Astrocyte (in vitro differentiated cells and primary cell): ENCODE results near the gene MAGI1. TPM values are rescaled to one million over a fixed set of nuclear protein-coding genes. Genes with fewer than 3 reads are reported as not detected.

Experiments
- DNase-seq: peaks from one replicate; pipeline ENCODE4 v3.0.0-alpha.2; 2010; ENCODE audit warnings: low read depth
- FAIRE-seq: peaks from 2 replicates; lab custom pipeline; 2011; peaks lifted over from hg19 to GRCh38; lab: Jason Lieb, UNC
- H2AFZ ChIP-seq: 2 replicates; pipeline ENCODE4 v1.6.0; 2012; ENCODE audit warnings: low read depth, low read length, inconsistent platforms
- H3K27ac ChIP-seq: 2 replicates; pipeline ENCODE4 v1.5.1; 2011; ENCODE audit warnings: low read depth, low read length, inconsistent platforms
- H3K27me3 ChIP-seq: 2 replicates; pipeline ENCODE4 v1.6.0; 2011; ENCODE audit warnings: low read length, inconsistent platforms; ENCODE audit not compliant: insufficient read depth
- H3K36me3 ChIP-seq: 2 replicates; pipeline ENCODE4 v1.5.1; 2011; ENCODE audit warnings: low read length, inconsistent platforms; ENCODE audit not compliant: insufficient read depth
- H3K4me1 ChIP-seq: 2 replicates; pipeline ENCODE4 v1.5.1; 2011; ENCODE audit warnings: low read length, inconsistent platforms; ENCODE audit not compliant: insufficient read depth
- H3K4me2 ChIP-seq: 2 replicates; pipeline ENCODE4 v1.6.0; 2012; ENCODE audit warnings: low read length, inconsistent platforms
- H3K4me3 ChIP-seq: 2 replicates; pipeline ENCODE4 v1.5.1; 2011; ENCODE audit warnings: low read depth, mild to moderate bottlenecking, low read length, inconsistent platforms; ENCODE audit not compliant: insufficient read depth
- H3K79me2 ChIP-seq: 2 replicates; pipeline ENCODE4 v1.6.0; 2012; ENCODE audit warnings: mild to moderate bottlenecking, low read length, inconsistent platforms; ENCODE audit not compliant: insufficient read depth
- H3K9ac ChIP-seq: 2 replicates; pipeline ENCODE4 v1.6.0; 2012; ENCODE audit warnings: mild to moderate bottlenecking, low read length, inconsistent platforms
- H3K9me3 ChIP-seq: 2 replicates; pipeline ENCODE4 v1.5.1; 2012; ENCODE audit warnings: low read depth, mild to moderate bottlenecking, low read length, inconsistent platforms; ENCODE audit not compliant: insufficient read depth
- H4K20me1 ChIP-seq: 2 replicates; pipeline ENCODE4 v1.6.0; 2012; ENCODE audit warnings: low read length, inconsistent platforms; ENCODE audit not compliant: insufficient read depth
- H3K27ac Mint-ChIP-seq: one replicate; pipeline ENCODE4 v1.8.0; 2021; ENCODE audit warnings: mild to moderate bottlenecking, mixed read lengths; ENCODE audit not compliant: unreplicated experiment
- H3K27me3 Mint-ChIP-seq: one replicate; pipeline ENCODE4 v1.8.0; 2021; ENCODE audit warnings: low read depth, mixed read lengths; ENCODE audit not compliant: unreplicated experiment
- H3K36me3 Mint-ChIP-seq: one replicate; pipeline ENCODE4 v1.8.0; 2021; ENCODE audit warnings: low read depth, mixed read lengths; ENCODE audit not compliant: unreplicated experiment
- H3K4me1 Mint-ChIP-seq: one replicate; pipeline ENCODE4 v1.8.0; 2021; ENCODE audit warnings: low read depth, mixed read lengths; ENCODE audit not compliant: unreplicated experiment
- H3K4me3 Mint-ChIP-seq: one replicate; pipeline ENCODE4 v1.8.0; 2021; ENCODE audit warnings: mild to moderate bottlenecking, moderate library complexity, mixed read lengths; ENCODE audit not compliant: unreplicated experiment
- H3K9me3 Mint-ChIP-seq: one replicate; pipeline ENCODE4 v1.8.0; 2021; ENCODE audit warnings: mild to moderate bottlenecking, mixed read lengths; ENCODE audit not compliant: unreplicated experiment
- EZH2 ChIP-seq: IDR thresholded peaks from 2 replicates; pipeline ENCODE4 v1.6.1; 2012; ENCODE audit warnings: mild to moderate bottlenecking, low read length, inconsistent platforms; ENCODE audit not compliant: insufficient read depth
- total RNA-seq: library from RNA; stranded (reverse); gene quantifications from 2 replicates; pipeline ENCODE4 v1.2.1, GENCODE V29; 2021
- TF ChIP-seq, protein P1 (sequence below): IDR thresholded peaks from 2 replicates; pipeline ENCODE4 v1.5.1; 2011; ENCODE audit warnings: low read depth, mild to moderate bottlenecking, inconsistent platforms, low read length, moderate library complexity; ENCODE audit not compliant: insufficient read depth

MAGI1 gene
- total RNA-seq, 1 donor from 2014 or later: 31.8 TPM

DNA sequence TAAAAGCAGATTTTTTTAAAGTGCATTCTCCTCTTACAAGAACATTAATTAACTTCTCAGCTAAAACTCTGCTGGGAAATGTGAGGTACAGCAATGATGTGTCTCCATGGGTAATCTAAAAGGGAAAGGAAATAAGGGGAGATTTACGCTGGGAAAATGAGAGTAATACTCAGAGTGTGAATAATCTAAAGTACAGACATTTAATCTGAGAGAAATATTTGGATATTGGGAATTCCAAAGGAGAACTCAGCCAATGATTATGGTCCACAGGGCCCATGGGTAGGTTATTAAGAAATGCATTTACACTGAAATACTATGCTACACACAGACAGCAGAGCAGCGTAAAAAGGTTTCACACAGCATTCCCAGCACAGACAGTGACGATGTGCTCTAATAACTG lies 229.9 kb downstream of the MAGI1 start:
- Mint-ChIP-seq H3K27me3 (no peaks in the 10 kb centered on the region), H3K9me3 (peaks cover 6% of the 10 kb centered on the region), H3K4me3 (no peak overlapping the region), H3K4me1 (peaks cover 9% of the 10 kb centered on the region), H3K36me3 (no peaks in the 10 kb centered on the region), H3K27ac (no peak overlapping the region)
- Histone ChIP-seq H3K27ac (no peak overlapping the region), H3K9ac (no peak overlapping the region), H3K79me2 (no peaks in the 10 kb centered on the region), H3K36me3 (no peaks in the 10 kb centered on the region), H3K4me2 (no peak overlapping the region), H3K4me3 (no peak overlapping the region), H4K20me1 (no peaks in the 10 kb centered on the region), H3K9me3 (no peaks in the 10 kb centered on the region), H2AFZ (no peak overlapping the region), H3K4me1 (peaks cover 8% of the 10 kb centered on the region), H3K27me3 (no peaks in the 10 kb centered on the region)
- DNase-seq: no peak
- no peak for TF ChIP-seq EZH2
- TF ChIP-seq, protein P1, sequence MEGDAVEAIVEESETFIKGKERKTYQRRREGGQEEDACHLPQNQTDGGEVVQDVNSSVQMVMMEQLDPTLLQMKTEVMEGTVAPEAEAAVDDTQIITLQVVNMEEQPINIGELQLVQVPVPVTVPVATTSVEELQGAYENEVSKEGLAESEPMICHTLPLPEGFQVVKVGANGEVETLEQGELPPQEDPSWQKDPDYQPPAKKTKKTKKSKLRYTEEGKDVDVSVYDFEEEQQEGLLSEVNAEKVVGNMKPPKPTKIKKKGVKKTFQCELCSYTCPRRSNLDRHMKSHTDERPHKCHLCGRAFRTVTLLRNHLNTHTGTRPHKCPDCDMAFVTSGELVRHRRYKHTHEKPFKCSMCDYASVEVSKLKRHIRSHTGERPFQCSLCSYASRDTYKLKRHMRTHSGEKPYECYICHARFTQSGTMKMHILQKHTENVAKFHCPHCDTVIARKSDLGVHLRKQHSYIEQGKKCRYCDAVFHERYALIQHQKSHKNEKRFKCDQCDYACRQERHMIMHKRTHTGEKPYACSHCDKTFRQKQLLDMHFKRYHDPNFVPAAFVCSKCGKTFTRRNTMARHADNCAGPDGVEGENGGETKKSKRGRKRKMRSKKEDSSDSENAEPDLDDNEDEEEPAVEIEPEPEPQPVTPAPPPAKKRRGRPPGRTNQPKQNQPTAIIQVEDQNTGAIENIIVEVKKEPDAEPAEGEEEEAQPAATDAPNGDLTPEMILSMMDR: no peak
- FAIRE-seq: no peak

DNA sequence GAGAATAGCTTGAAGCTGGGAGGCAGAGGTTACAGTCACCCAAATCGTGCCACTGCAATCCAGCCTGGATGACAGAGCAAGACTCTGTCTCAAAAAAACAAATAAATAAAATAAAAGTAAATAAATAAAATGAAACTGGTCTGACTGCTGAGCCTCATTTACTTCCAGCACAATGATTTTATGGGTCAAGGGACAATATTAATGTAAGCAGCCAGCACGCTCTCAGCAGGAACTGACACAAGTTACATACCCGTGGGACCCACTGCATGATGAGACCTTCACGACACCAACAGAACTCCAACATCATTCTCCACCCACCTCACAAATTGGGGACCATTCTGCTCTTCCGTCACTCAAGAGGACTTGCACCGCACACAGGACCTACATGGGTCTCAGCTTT lies 230.3 kb downstream of the MAGI1 start:
- FAIRE-seq (no peak), DNase-seq (no peak)
- Histone ChIP-seq H3K4me1 (peaks cover 8% of the 10 kb centered on the region), H3K79me2 (no peaks in the 10 kb centered on the region), H3K36me3 (no peaks in the 10 kb centered on the region), H3K27ac (no peak overlapping the region), H3K4me2 (no peak overlapping the region), H2AFZ (no peak overlapping the region), H3K9ac (no peak overlapping the region), H3K4me3 (no peak overlapping the region), H3K9me3 (no peaks in the 10 kb centered on the region), H4K20me1 (no peaks in the 10 kb centered on the region), H3K27me3 (no peaks in the 10 kb centered on the region)
- TF ChIP-seq, protein P1: no peak
- peaks cover 9% of the 10 kb centered on the region for H3K4me1 Mint-ChIP-seq
- no peaks in the 10 kb centered on the region for H3K27me3 Mint-ChIP-seq
- peaks cover 6% of the 10 kb centered on the region for H3K9me3 Mint-ChIP-seq
- H3K27ac Mint-ChIP-seq: no peak overlapping the region
- no peaks in the 10 kb centered on the region for H3K36me3 Mint-ChIP-seq
- no peak overlapping the region for H3K4me3 Mint-ChIP-seq

DNA sequence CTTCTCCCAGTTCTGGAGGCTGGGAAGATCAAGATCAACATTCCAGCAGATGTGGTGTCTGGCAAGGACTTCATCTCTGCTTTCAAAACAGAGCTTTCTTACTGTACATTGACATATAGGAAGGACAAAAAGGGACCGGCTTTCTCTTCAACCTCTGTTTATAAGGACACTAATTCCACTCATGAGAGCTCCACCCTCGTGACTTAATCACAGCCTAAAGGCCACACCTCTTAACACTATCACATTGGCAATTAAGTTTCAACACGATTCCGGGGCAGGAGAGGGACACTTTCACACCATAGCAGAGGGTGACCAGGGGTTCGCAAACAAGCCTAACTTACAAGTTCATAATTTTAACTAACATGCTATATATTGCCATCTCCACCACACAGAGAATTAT lies 231.5 kb downstream of the MAGI1 start:
- Mint-ChIP-seq H3K4me3 (no peak overlapping the region), H3K9me3 (peaks cover 6% of the 10 kb centered on the region), H3K27ac (no peak overlapping the region), H3K27me3 (no peaks in the 10 kb centered on the region), H3K36me3 (no peaks in the 10 kb centered on the region), H3K4me1 (peaks cover 9% of the 10 kb centered on the region)
- peaks cover 3% of the 10 kb centered on the region for H4K20me1 ChIP-seq
- no peak for TF ChIP-seq EZH2
- TF ChIP-seq, protein P1: no peak
- H3K4me1 ChIP-seq: peaks cover 8% of the 10 kb centered on the region
- no peak overlapping the region for H3K9ac ChIP-seq
- DNase-seq: no peak
- H3K79me2 ChIP-seq: no peaks in the 10 kb centered on the region
- H3K27me3 ChIP-seq: no peaks in the 10 kb centered on the region
- FAIRE-seq: no peak
- H3K4me2 ChIP-seq: no peak overlapping the region
- no peak overlapping the region for H3K4me3 ChIP-seq
- no peak overlapping the region for H3K27ac ChIP-seq
- no peaks in the 10 kb centered on the region for H3K9me3 ChIP-seq
- no peaks in the 10 kb centered on the region for H3K36me3 ChIP-seq
- H2AFZ ChIP-seq: no peak overlapping the region
